Fibroblast of villous mesenchyme (primary cell): ENCODE results near the gene STAMBPL1. TPM values are rescaled to one million over a fixed set of nuclear protein-coding genes. Genes with fewer than 3 reads are reported as not detected.

ENCODE experiments used
- DNase-seq: peaks from one replicate; pipeline ENCODE4 v3.0.0-alpha.2; 2010; ENCODE audit warnings: low read depth
- H3K4me3 ChIP-seq: 2 replicates; pipeline ENCODE4 v1.5.1; 2011; ENCODE audit warnings: low read depth, mild to moderate bottlenecking, low read length
- total RNA-seq: library from RNA; depleted of rRNA; stranded (reverse); fragments of >200 nt; gene quantifications from 2 replicates; pipeline ENCODE4 v1.2.3, GENCODE V29; 2012
- TF ChIP-seq, protein P1 (sequence below): IDR thresholded peaks from 2 replicates; pipeline ENCODE4 v1.5.1; 2012; ENCODE audit warnings: low read depth, mild to moderate bottlenecking, low read length; ENCODE audit not compliant: insufficient read depth

The STAMBPL1 gene
- total RNA-seq, 1 donor: 98.9 TPM

DNA sequence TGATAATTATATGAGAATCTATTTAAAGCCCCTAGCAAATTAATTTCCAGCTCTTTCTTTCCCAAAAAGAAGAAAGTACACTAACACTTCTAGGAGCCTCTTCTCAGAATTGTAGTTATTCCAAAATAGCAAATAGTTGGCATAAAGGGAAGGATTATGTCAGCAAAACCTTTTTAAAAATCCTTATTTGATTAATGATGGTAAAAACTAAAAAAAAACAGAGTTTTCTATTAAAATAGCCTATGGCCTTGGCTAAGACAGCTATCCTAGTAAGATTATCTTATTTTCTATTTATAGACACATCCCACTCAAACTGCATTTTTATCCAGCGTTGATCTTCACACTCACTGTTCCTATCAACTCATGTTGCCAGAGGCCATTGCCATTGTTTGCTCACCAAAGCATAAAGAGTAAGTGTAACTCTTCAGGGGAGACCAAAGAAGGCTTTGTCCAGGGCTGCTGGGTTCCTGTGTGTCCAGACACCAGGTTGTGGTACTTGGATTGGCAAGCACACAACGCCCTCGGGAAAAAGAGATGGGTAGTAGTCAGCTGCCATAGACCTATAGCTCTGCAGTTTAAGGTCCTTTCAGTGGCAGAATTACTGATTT is 41.0 kb downstream of the STAMBPL1 start:
- DNase-seq: no peak
- no peak overlapping the region for H3K4me3 ChIP-seq
- TF ChIP-seq, protein P1, sequence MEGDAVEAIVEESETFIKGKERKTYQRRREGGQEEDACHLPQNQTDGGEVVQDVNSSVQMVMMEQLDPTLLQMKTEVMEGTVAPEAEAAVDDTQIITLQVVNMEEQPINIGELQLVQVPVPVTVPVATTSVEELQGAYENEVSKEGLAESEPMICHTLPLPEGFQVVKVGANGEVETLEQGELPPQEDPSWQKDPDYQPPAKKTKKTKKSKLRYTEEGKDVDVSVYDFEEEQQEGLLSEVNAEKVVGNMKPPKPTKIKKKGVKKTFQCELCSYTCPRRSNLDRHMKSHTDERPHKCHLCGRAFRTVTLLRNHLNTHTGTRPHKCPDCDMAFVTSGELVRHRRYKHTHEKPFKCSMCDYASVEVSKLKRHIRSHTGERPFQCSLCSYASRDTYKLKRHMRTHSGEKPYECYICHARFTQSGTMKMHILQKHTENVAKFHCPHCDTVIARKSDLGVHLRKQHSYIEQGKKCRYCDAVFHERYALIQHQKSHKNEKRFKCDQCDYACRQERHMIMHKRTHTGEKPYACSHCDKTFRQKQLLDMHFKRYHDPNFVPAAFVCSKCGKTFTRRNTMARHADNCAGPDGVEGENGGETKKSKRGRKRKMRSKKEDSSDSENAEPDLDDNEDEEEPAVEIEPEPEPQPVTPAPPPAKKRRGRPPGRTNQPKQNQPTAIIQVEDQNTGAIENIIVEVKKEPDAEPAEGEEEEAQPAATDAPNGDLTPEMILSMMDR: no peak

DNA sequence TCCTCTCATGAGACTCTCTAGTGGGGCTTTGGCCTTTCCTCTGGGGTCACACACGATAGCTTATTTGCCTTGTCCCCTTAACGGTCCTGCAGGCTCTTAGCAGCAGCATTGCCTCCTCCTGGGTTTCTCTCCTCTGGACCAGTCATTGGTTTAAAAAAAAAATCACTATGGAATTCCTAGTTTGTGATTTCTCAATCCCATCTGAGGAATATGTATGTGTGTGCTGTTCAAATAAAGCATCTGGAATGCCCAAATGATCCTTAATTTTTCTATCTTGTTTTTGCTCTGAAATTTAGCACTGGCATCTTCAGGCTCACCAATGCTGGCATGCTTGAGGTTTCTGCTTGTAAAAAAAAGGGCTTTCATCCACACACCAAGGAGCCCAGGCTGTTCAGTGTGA is 42.0 kb downstream of the STAMBPL1 start:
- no peak overlapping the region for H3K4me3 ChIP-seq
- DNase-seq: no peak
- TF ChIP-seq, protein P1: no peak

DNA sequence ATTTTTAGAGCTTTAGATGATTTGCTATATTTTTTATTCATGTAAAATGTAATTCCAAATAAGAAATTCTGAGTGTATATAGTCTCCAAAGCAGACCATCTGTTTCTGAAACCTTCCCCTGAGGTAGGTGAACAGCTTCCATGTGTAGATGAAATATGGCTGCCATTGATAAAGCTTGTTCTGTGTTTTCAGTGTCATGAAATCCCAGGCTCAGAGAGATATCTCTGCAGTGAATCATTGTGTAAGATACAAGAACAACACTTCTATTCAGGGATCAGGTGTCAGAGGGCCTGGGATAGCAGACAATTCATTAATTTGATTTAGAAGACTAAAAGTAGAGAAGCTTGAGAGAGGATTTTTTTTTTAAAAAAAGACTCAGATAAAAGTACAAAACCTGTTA is 43.5 kb downstream of the STAMBPL1 start:
- no peak overlapping the region for H3K4me3 ChIP-seq
- peak; percentile 61 for DNase-seq
- TF ChIP-seq, protein P1: no peak

DNA sequence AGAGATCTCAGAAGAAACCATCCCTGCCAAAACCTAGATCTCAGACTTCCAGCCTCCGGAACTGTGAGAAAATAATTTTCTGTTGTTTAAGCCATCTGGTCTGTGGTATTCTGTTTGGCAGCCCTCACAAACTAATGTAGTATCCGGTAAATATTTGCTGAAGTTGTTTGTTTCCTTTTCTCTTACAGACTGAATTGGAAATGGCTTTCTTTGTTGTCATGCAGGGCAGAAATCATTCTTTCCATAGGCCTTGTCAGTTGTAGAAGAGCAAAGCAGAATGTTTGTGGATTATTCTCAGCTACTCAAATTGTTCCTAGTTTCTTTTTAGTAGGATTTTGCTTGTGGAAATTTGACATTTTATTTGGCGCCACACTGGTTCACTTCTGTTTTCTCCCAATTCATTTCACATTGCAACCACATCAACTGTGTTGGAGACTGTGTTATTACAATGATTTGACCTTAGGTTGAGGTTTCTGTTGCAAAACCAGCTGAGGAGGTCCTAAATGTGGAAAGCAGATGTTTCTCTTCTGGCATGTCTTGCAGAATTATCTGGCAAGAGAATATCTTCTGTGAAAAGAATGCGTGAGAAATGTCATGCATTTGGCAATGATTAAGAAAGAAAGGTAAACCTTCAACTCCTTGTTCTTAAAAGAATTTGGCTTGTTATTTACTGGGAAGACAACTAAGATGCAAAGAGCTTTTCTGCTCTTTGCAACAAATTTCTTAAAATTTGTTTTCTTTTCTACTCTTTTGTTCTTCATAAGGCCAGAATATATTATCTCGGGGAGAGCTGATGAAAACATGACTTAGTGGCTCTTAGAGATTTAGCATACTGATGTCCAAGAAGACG is 46.7 kb downstream of the STAMBPL1 start:
- TF ChIP-seq, protein P1: no peak

DNA sequence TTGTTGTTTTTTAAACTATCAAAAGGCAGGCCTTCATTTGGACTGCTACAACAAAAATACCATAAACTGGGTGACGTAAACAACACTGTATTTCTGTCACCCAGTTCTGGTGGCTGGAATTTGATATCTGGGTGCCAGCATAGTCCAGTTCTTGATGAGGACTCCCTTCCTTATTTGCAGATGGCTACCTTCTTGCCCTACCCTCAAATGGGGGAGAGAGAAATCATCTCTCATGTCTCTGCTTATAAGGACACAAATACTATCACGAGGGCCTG is 47.3 kb downstream of the STAMBPL1 start:
- DNase-seq: no peak
- TF ChIP-seq, protein P1: no peak

More for the DNA sequence above, 46.7 kb downstream of the STAMBPL1 start:
- H3K4me3 ChIP-seq: no peak overlapping the region
- peak; percentile 97 for DNase-seq

DNA sequence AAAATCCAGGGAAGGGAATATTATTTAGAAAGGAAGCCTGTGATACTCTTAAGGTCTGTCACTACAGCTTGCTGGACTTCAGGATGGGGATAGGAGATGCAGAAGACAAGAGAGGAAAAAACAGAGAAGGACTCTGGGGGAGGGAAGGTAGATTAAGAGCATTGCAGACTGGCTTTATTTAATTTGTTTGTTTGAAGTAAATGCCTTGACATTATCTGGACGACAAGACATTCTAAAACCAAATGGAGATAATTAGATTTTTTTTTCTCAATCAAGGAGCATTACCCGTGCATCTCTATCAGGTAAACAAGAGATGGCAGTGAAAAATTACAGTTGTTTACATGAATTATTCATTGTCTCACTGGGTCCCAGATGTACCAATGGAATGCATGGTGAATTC is 48.2 kb downstream of the STAMBPL1 start:
- DNase-seq: no peak
- TF ChIP-seq, protein P1: no peak

More for the DNA sequence above, 47.3 kb downstream of the STAMBPL1 start:
- H3K4me3 ChIP-seq: no peak overlapping the region

More for the DNA sequence above, 48.2 kb downstream of the STAMBPL1 start:
- no peak overlapping the region for H3K4me3 ChIP-seq
